Breast epithelium (tissue), 4 donors: ENCODE measurements around the gene VMAC. TPM values are rescaled to one million over a fixed set of nuclear protein-coding genes. Genes with fewer than 3 reads are reported as not detected.

Experiments
- DNase-seq, 2 donors: peaks; one replicate each; pipeline ENCODE4 v3.0.0-alpha.2; 2019; ENCODE audit warnings: low spot score in 2 of 2
- H3K27ac ChIP-seq, 2 donors: fragments of 200-600 bp; sonication (generic) in 1 of 2; one replicate each; pipeline ENCODE4 v1.5.1; 2016 to 2019; ENCODE audit warnings: mild to moderate bottlenecking in 1 of 2
- H3K27me3 ChIP-seq, 2 donors: fragments of 200-600 bp; sonication (generic) in 1 of 2; one replicate each; pipeline versions ENCODE4 v1.5.1 to v1.6.0; 2017 to 2019; ENCODE audit warnings: control low read depth in 1 of 2, mild to moderate bottlenecking in 1 of 2
- H3K36me3 ChIP-seq: fragments of 200-600 bp; one replicate; pipeline ENCODE4 v1.5.1; 2019
- H3K4me1 ChIP-seq, 2 donors: fragments of 200-600 bp; sonication (generic); one replicate each; pipeline ENCODE4 v1.5.1; 2016 to 2019; ENCODE audit warnings: control low read depth in 1 of 2
- H3K4me3 ChIP-seq, 3 donors: fragments of 200-600 bp; sonication (generic); 1 replicate in 2 of 3; 2 replicates in 1 of 3; pipeline ENCODE4 v1.5.1; 2016 to 2019; ENCODE audit warnings: mild to moderate bottlenecking in 3 of 3, moderate library complexity in 2 of 3
- H3K9me3 ChIP-seq, 2 donors: fragments of 200-600 bp; sonication (generic) in 1 of 2; one replicate each; pipeline ENCODE4 v1.5.1; 2016 to 2019; ENCODE audit warnings: control low read depth in 1 of 2
- CTCF ChIP-seq, 3 donors: fragments of 450-650 bp; IDR thresholded peaks; one replicate each; pipeline ENCODE4 v1.5.1; 2016 to 2017; ENCODE audit warnings: antibody characterized with exemption in 3 of 3, mild to moderate bottlenecking in 3 of 3, moderate library complexity in 3 of 3
- POLR2A ChIP-seq: fragments of 450-650 bp; IDR thresholded peaks from one replicate; pipeline ENCODE4 v1.6.1; 2016; ENCODE audit warnings: antibody characterized with exemption, mild to moderate bottlenecking, moderate library complexity
- POLR2AphosphoS5 ChIP-seq, 3 donors: sonication (generic); formaldehyde crosslinking; IDR thresholded peaks; one replicate each; pipeline ENCODE4 v1.6.1; 2017; ENCODE audit warnings: antibody characterized with exemption in 3 of 3
- intact Hi-C: fragments of 100-400 bp; cut with DNase I; formaldehyde crosslinking; loops from one replicate; pipeline ENCODE4 v1.15.1; 2023; ENCODE audit warnings: low total_unique reads
- total RNA-seq, 3 donors: library from RNA; depleted of rRNA; stranded (reverse); fragments of >200 nt; gene quantifications; one replicate each; pipeline ENCODE4 v1.1.0, GENCODE V29; 2016

VMAC gene
- total RNA-seq, 3 donors from 2014 or later, result 6.1 to 11.8 (median 9.2) TPM

DNA sequence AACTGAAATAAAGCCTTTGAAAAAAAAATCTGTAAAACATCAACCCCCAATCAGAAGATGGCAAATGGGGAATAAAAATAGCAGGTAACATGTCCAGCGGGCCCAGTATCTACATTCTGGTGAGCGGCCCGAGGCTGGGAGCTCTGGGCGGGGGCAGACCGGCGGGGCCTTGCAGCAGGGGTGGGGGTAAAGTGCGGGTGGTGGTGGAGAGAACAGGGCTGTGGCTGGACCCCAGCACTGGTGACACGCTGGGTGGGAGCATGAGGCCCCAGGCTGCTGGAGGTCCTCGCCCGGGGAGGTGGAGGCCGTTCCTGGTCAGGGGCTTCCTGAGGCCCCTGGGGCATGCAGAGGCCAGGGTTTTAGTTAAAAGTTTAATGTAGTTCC lies 11.1 kb downstream of the VMAC start:
- intact Hi-C loops, result no loop called here

GRCh38 chr19:5916181-5916708 lies 11.6 kb downstream of the VMAC start:
- no peaks in the 10 kb centered on the region for H3K27me3 ChIP-seq
- H3K4me3 ChIP-seq, result no peak overlapping the region
- TF ChIP-seq POLR2AphosphoS5 (IDR thresholded peaks at IDR 0.05) (no peak), CTCF (IDR thresholded peaks at IDR 0.05) (no peak), POLR2A (no peak)
- H3K9me3 ChIP-seq, result no peaks in the 10 kb centered on the region
- no peak for DNase-seq
- no peaks in the 10 kb centered on the region for H3K36me3 ChIP-seq
- peaks cover 12 to 17% of the 10 kb centered on the region in 2 donors for H3K4me1 ChIP-seq
- peak overlapping the region in 1 of 2 donors; percentile 52 for H3K27ac ChIP-seq
- intact Hi-C loops, result no loop called here

More for the DNA sequence above, 11.1 kb downstream of the VMAC start:
- peaks cover 12 to 17% of the 10 kb centered on the region in 2 donors for H3K4me1 ChIP-seq
- H3K4me3 ChIP-seq, result no peak overlapping the region
- TF ChIP-seq POLR2A, result no peak
- TF ChIP-seq POLR2AphosphoS5 (IDR thresholded peaks at IDR 0.05), result no peak
- TF ChIP-seq CTCF (IDR thresholded peaks at IDR 0.05), result no peak
- H3K27ac ChIP-seq, result peak overlapping the region; percentile 52 to 72
- no peaks in the 10 kb centered on the region for H3K9me3 ChIP-seq
- no peaks in the 10 kb centered on the region for H3K36me3 ChIP-seq
- no peaks in the 10 kb centered on the region for H3K27me3 ChIP-seq
- no peak for DNase-seq

GRCh38 chr19:5917431-5918107 lies 12.9 kb downstream of the VMAC start:
- H3K27me3 ChIP-seq, result no peaks in the 10 kb centered on the region
- no peaks in the 10 kb centered on the region for H3K36me3 ChIP-seq
- TF ChIP-seq POLR2AphosphoS5 (IDR thresholded peaks at IDR 0.05) (no peak), CTCF (IDR thresholded peaks at IDR 0.05) (no peak), POLR2A (no peak)
- no peaks in the 10 kb centered on the region for H3K9me3 ChIP-seq
- peaks cover 12 to 17% of the 10 kb centered on the region in 2 donors for H3K4me1 ChIP-seq
- intact Hi-C loops, result no loop called here
- DNase-seq, result no peak
- no peak overlapping the region for H3K4me3 ChIP-seq
- H3K27ac ChIP-seq, result no peak overlapping the region

DNA sequence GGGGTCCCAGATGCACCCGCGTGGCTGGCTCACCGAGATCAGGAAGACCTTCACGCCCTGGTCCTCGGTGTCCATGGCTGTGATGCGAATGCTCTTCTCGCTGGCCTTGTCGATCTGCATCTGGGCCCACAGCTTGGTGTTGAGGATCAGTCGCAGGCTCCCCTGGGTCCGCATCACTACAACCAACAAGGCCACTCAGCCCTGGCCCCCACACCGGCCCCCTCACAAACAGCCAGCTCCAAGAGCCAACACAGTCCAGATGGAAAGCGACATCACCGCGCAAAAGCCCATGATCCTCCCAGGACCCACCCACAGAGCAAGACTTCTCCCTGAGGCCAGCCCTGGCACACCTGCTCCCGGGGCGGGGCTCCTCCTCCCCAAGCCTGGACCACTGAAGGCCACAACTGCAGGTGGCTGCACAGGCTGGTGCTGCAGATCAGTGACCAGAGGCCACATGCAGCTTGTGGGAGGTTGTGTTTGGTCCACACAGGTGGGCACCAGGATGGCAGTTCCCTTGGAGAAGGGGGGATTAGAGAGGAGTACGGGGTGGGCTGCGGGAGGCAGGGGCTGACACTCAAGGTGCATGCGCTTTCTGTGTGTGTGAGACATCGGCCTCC lies 13.9 kb downstream of the VMAC start:
- Histone ChIP-seq H3K9me3 (no peaks in the 10 kb centered on the region), H3K27me3 (no peaks in the 10 kb centered on the region), H3K36me3 (peaks cover 7% of the 10 kb centered on the region), H3K4me3 (no peak overlapping the region), H3K27ac (no peak overlapping the region), H3K4me1 (peaks cover 12 to 17% of the 10 kb centered on the region in 2 donors)
- intact Hi-C loops, result no loop called here
- TF ChIP-seq POLR2AphosphoS5 (IDR thresholded peaks at IDR 0.05) (no peak), POLR2A (no peak), CTCF (IDR thresholded peaks at IDR 0.05) (no peak)
- no peak for DNase-seq

DNA sequence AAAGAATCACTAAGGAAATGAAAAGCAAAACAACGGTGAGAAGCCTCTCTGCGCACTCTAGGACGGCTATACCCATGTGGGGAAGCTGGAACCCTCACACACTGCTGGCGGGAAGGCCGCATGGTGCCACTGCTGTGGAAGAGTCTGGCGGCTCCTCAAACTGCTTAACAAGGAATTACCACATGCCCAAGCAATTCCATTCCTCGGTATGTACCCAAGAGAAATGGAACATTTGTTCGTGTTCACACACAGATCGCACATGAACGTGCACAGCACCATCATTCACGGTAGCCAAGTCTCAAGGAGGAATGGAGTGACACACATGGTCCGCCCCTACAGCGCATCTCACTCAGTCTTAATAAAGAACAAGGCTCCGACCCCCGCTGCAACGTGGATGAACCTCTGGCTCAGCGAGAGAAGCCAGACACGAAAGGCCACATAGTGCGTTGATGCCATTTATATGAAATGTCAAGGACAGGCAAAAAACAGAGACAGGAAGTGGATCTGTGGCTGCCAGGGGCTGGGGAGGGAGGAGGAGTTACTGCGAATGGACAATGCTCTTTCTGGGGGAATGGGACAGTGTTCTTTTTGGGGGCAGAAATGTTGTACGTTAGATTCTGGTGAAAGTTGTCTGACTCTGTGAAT lies 17.0 kb downstream of the VMAC start:
- TF ChIP-seq CTCF (IDR thresholded peaks at IDR 0.05), result no peak
- no peak for TF ChIP-seq POLR2A
- no peak for TF ChIP-seq POLR2AphosphoS5 (IDR thresholded peaks at IDR 0.05)
- Histone ChIP-seq H3K36me3 (peaks cover 7% of the 10 kb centered on the region), H3K4me3 (no peak overlapping the region), H3K27ac (no peak overlapping the region), H3K4me1 (no peaks in the 10 kb centered on the region), H3K9me3 (no peaks in the 10 kb centered on the region), H3K27me3 (no peaks in the 10 kb centered on the region)
- intact Hi-C loops, result no loop called here
- DNase-seq, result peak in 1 of 2 donors; percentile 39
